Loucy (cell line): ENCODE results near the gene S100A8.
"Not testable (repeated sequence)": the region's sequence is repeated elsewhere in the genome, so short reads cannot be mapped to it uniquely, and the experiment has no call there.

Experiments used
- H2AFZ ChIP-seq: fragments of 200-600 bp; sonication (generic); 2 replicates; pipeline ENCODE4 v1.6.0; 2016; ENCODE audit warnings: antibody characterized with exemption, mild to moderate bottlenecking, low read length, moderate library complexity
- H3F3A ChIP-seq: fragments of 200-600 bp; 2 replicates; pipeline ENCODE4 v1.6.0; 2016; ENCODE audit warnings: antibody characterized with exemption, low read depth, mild to moderate bottlenecking
- H3K27me3 ChIP-seq: fragments of 200-600 bp; sonication (generic); 2 replicates; pipeline ENCODE4 v1.6.1; 2014; ENCODE audit warnings: low read length, mild to moderate bottlenecking; ENCODE audit not compliant: insufficient read depth, poor library complexity, severe bottlenecking
- H3K36me3 ChIP-seq: fragments of 200-600 bp; sonication (generic); 2 replicates; pipeline ENCODE4 v1.6.1; 2016; ENCODE audit warnings: low read length; ENCODE audit not compliant: insufficient read depth
- H3K4me1 ChIP-seq: fragments of 200-600 bp; sonication (generic); 2 replicates; pipeline ENCODE4 v1.5.1; 2014; ENCODE audit warnings: low read length, mild to moderate bottlenecking; ENCODE audit not compliant: insufficient read depth, poor library complexity, severe bottlenecking
- H3K4me2 ChIP-seq: fragments of 200-600 bp; sonication (generic); 2 replicates; pipeline ENCODE4 v1.6.0; 2014; ENCODE audit warnings: antibody characterized with exemption, low read length, low read depth, mild to moderate bottlenecking; ENCODE audit not compliant: poor library complexity, severe bottlenecking
- H3K4me3 ChIP-seq: fragments of 200-600 bp; sonication (generic); 2 replicates; pipeline ENCODE4 v1.5.1; 2014; ENCODE audit warnings: low read length, mild to moderate bottlenecking, mixed read lengths; ENCODE audit not compliant: poor library complexity, severe bottlenecking
- H3K79me2 ChIP-seq: fragments of 200-600 bp; sonication (generic); 2 replicates; pipeline ENCODE4 v1.6.1; 2014; ENCODE audit warnings: low read length; ENCODE audit not compliant: insufficient read depth
- H3K9ac ChIP-seq: fragments of 200-600 bp; sonication (generic); 2 replicates; pipeline ENCODE4 v1.6.0; 2014; ENCODE audit warnings: mild to moderate bottlenecking, low read depth, low read length, moderate library complexity; ENCODE audit not compliant: poor library complexity, severe bottlenecking
- H3K9me2 ChIP-seq: fragments of 200-600 bp; sonication (generic); replicated peaks from 2 replicates; pipeline ENCODE4 v1.6.1; 2016; ENCODE audit warnings: low read depth, low read length, mixed read lengths
- H3K9me3 ChIP-seq: fragments of 200-600 bp; sonication (generic); 2 replicates; pipeline ENCODE4 v1.6.1; 2014; ENCODE audit warnings: mild to moderate bottlenecking, antibody characterized with exemption, low read length, low read depth; ENCODE audit not compliant: insufficient read depth
- H4K20me1 ChIP-seq: fragments of 200-600 bp; sonication (generic); 2 replicates; pipeline ENCODE4 v1.6.0; 2014; ENCODE audit warnings: antibody characterized with exemption, low read length, mild to moderate bottlenecking; ENCODE audit not compliant: insufficient read depth, poor library complexity, severe bottlenecking
- CTCF ChIP-seq: fragments of 200-600 bp; sonication (generic); conservative IDR thresholded peaks from 2 replicates; pipeline ENCODE4 v1.5.1; 2014; ENCODE audit warnings: mild to moderate bottlenecking, antibody characterized with exemption, low read length
- EZH2phosphoT487 ChIP-seq: fragments of 200-600 bp; IDR thresholded peaks from 2 replicates; pipeline ENCODE4 v1.6.1; 2018; ENCODE audit warnings: antibody characterized with exemption, mild to moderate bottlenecking, moderate library complexity, borderline replicate concordance

The S100A8 gene

GRCh38 chr1:153348511-153349362 lies 42.1 kb downstream of the S100A8 start, which contains the start of gene PGLYRP4:
Gene PGLYRP4, minus strand, starts transcription at chr1:153348841. Its CDS starts 909 bp downstream, at chr1:153347932.
- Histone ChIP-seq H3K9me2 (no peaks in the 10 kb centered on the region), H4K20me1 (no peaks in the 10 kb centered on the region), H3K4me2 (no peak within 1 kb of the TSS), H3K79me2 (no peaks in the 10 kb centered on the region), H3K27me3 (no peaks in the 10 kb centered on the region), H3K36me3 (no peaks in the 10 kb centered on the region), H2AFZ (no peak within 1 kb of the TSS), H3K9me3 (no peaks in the 10 kb centered on the region), H3K4me1 (peaks cover 35% of the 10 kb centered on the region), H3K9ac (no peak within 1 kb of the TSS), H3F3A (no peaks in the 10 kb centered on the region), H3K4me3 (no peak within 1 kb of the TSS)
- no peak for TF ChIP-seq CTCF
- no peak for TF ChIP-seq EZH2phosphoT487

- H3K4me1 ChIP-seq: peaks cover 43% of the 10 kb centered on the region
- no peak for TF ChIP-seq CTCF
- no peaks in the 10 kb centered on the region for H3F3A ChIP-seq
- H3K4me3 ChIP-seq: no peak overlapping the region
- H3K9ac ChIP-seq: no peak overlapping the region
- H4K20me1 ChIP-seq: no peaks in the 10 kb centered on the region
- H3K9me2 ChIP-seq: no peaks in the 10 kb centered on the region
- H3K4me2 ChIP-seq: no peak overlapping the region
- H2AFZ ChIP-seq: no peak overlapping the region
- H3K27me3 ChIP-seq: no peaks in the 10 kb centered on the region
- H3K9me3 ChIP-seq: no peaks in the 10 kb centered on the region
- H3K79me2 ChIP-seq: no peaks in the 10 kb centered on the region
- no peaks in the 10 kb centered on the region for H3K36me3 ChIP-seq
Observed at GRCh38 chr1:153347856-153348255, 43.0 kb downstream of the S100A8 start.

GRCh38 chr1:153347049-153347448 lies 43.8 kb downstream of the S100A8 start:
- not testable (repeated sequence) for H3K9ac ChIP-seq, H3K9me2 ChIP-seq, H3F3A ChIP-seq, H3K4me3 ChIP-seq, H3K9me3 ChIP-seq, H3K4me2 ChIP-seq, H4K20me1 ChIP-seq, H3K79me2 ChIP-seq, H3K27me3 ChIP-seq, H3K36me3 ChIP-seq, H2AFZ ChIP-seq
- peaks cover 51% of the 10 kb centered on the region for H3K4me1 ChIP-seq
